C4-2B (cell line): ENCODE data around the gene SLCO3A1.

Experiments used
- ZFX ChIP-seq: fragments of 450-650 bp; IDR thresholded peaks from 2 replicates; pipeline ENCODE4 v1.6.1; 2017
- TF ChIP-seq, protein P1 (sequence below): fragments of 450-650 bp; conservative IDR thresholded peaks from 2 replicates; pipeline ENCODE4 v1.5.1; 2017; ENCODE audit warnings: mild to moderate bottlenecking

DNA sequence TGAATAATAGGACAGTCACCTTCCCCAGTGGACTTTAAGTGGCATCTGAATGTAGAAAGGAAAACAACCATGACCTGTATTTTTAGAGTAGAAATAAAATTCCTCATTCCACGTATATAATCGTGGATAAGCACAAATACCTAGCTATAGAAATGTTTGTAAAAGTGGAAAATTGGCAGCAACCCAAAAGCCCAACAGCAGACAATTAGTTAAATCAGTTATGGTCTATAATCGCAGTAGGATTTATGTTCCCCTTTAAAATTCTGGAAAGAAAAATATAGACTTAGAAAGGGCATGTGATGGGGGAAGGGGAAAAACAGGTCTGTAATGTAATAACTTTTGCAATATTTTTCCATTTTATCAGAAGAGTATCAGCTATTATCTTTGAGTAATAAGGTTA is 298.2 kb downstream of the SLCO3A1 start:
- TF ChIP-seq, protein P1, sequence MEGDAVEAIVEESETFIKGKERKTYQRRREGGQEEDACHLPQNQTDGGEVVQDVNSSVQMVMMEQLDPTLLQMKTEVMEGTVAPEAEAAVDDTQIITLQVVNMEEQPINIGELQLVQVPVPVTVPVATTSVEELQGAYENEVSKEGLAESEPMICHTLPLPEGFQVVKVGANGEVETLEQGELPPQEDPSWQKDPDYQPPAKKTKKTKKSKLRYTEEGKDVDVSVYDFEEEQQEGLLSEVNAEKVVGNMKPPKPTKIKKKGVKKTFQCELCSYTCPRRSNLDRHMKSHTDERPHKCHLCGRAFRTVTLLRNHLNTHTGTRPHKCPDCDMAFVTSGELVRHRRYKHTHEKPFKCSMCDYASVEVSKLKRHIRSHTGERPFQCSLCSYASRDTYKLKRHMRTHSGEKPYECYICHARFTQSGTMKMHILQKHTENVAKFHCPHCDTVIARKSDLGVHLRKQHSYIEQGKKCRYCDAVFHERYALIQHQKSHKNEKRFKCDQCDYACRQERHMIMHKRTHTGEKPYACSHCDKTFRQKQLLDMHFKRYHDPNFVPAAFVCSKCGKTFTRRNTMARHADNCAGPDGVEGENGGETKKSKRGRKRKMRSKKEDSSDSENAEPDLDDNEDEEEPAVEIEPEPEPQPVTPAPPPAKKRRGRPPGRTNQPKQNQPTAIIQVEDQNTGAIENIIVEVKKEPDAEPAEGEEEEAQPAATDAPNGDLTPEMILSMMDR: no peak
- no peak for TF ChIP-seq ZFX
